Keratinocyte (primary cell): ENCODE data around the gene PRSS48. TPM values are rescaled to one million over a fixed set of nuclear protein-coding genes. Genes with fewer than 3 reads are reported as not detected.
A peak's percentile ranks its signal among the peaks of the same experiment; 100 is the strongest.

Source experiments
- DNase-seq: peaks from one replicate; pipeline ENCODE4 v3.0.0-alpha.2; 2011; ENCODE audit warnings: low read depth, missing footprints, low spot score
- FAIRE-seq: peaks from 2 replicates; lab custom pipeline; 2011; peaks lifted over from hg19 to GRCh38; lab: Jason Lieb, UNC
- H2AFZ ChIP-seq: 2 replicates; pipeline ENCODE4 v1.6.0; 2012; ENCODE audit warnings: low read length, control low read depth, inconsistent platforms; ENCODE audit not compliant: control insufficient read depth
- H3K27ac ChIP-seq: 2 replicates; pipeline ENCODE4 v1.5.1; 2011; ENCODE audit warnings: low read length; ENCODE audit not compliant: control insufficient read depth, insufficient read depth
- H3K27me3 ChIP-seq: 3 replicates; pipeline ENCODE4 v1.6.0; 2011; ENCODE audit warnings: low read length; ENCODE audit not compliant: control insufficient read depth, insufficient read depth; ENCODE audit errors: extremely low read depth
- H3K36me3 ChIP-seq, 2 experiments: 2 replicates in 1 of 2; 3 replicates in 1 of 2; pipeline ENCODE4 v1.5.1; 2011; ENCODE audit warnings: low read length in 2 of 2, mild to moderate bottlenecking in 1 of 2; ENCODE audit not compliant: control insufficient read depth in 2 of 2, insufficient read depth in 2 of 2; ENCODE audit errors: extremely low read depth in 1 of 2
- H3K4me1 ChIP-seq: 3 replicates; pipeline ENCODE4 v1.5.1; 2011; ENCODE audit warnings: low read length; ENCODE audit not compliant: control insufficient read depth, insufficient read depth; ENCODE audit errors: extremely low read depth
- H3K4me2 ChIP-seq: 3 replicates; pipeline ENCODE4 v1.6.0; 2011; ENCODE audit warnings: low read depth, low read length; ENCODE audit not compliant: control insufficient read depth, insufficient read depth; ENCODE audit errors: extremely low read depth
- H3K4me3 ChIP-seq, 3 experiments: fragments of 200-600 bp in 1 of 3; sonication (generic) in 1 of 3; 2 replicates in 2 of 3; 3 replicates in 1 of 3; pipeline ENCODE4 v1.5.1; 2011 to 2016; ENCODE audit warnings: low read length in 3 of 3, mild to moderate bottlenecking in 3 of 3, control low read depth in 2 of 3, inconsistent platforms in 1 of 3, low read depth in 1 of 3, mixed read lengths in 1 of 3, mixed run types in 1 of 3, moderate library complexity in 1 of 3; ENCODE audit not compliant: control insufficient read depth in 2 of 3, insufficient read depth in 2 of 3; ENCODE audit errors: extremely low read depth in 1 of 3
- H3K79me2 ChIP-seq: 2 replicates; pipeline ENCODE4 v1.6.0; 2012; ENCODE audit warnings: low read length; ENCODE audit not compliant: control insufficient read depth, insufficient read depth
- H3K9ac ChIP-seq: 3 replicates; pipeline ENCODE4 v1.6.0; 2011; ENCODE audit warnings: low read length; ENCODE audit not compliant: control insufficient read depth, insufficient read depth; ENCODE audit errors: extremely low read depth
- H3K9me1 ChIP-seq: 3 replicates; pipeline ENCODE4 v1.6.0; 2011; ENCODE audit warnings: low read length; ENCODE audit not compliant: control insufficient read depth, insufficient read depth; ENCODE audit errors: extremely low read depth
- H3K9me3 ChIP-seq: 2 replicates; pipeline ENCODE4 v1.5.1; 2012; ENCODE audit warnings: low read depth, low read length; ENCODE audit not compliant: control insufficient read depth
- H4K20me1 ChIP-seq: 3 replicates; pipeline ENCODE4 v1.6.0; 2011; ENCODE audit warnings: low read length; ENCODE audit not compliant: control insufficient read depth, insufficient read depth; ENCODE audit errors: extremely low read depth
- CTCF ChIP-seq, 3 experiments: IDR thresholded peaks in 1 of 3; conservative IDR thresholded peaks in 1 of 3; optimal IDR thresholded peaks in 1 of 3; 2 replicates in 2 of 3; 3 replicates in 1 of 3; pipeline versions ENCODE3 to v1.5.1; 2011; ENCODE audit warnings: low read length in 3 of 3, mild to moderate bottlenecking in 3 of 3, moderate library complexity in 2 of 3, control low read depth in 1 of 3, inconsistent platforms in 1 of 3; ENCODE audit not compliant: insufficient read depth in 2 of 3; ENCODE audit errors: extremely low read depth in 1 of 3
- EZH2 ChIP-seq: IDR thresholded peaks from one replicate; pipeline ENCODE4 v1.6.1; 2012; ENCODE audit warnings: inconsistent platforms, mild to moderate bottlenecking, low read length, moderate library complexity
- dilution Hi-C: fragments of 300-500 bp; cut with MboI; formaldehyde crosslinking; loops from one replicate; pipeline ENCODE4 v1.7.0; 2020; ENCODE audit warnings: low sequenced_read_pairs; ENCODE audit not compliant: extremely low pct_ligation_motif_present
- polyA plus RNA-seq, 5 experiments: library from polyadenylated mRNA; depleted of rRNA in 3 of 5; stranded (reverse) in 3 of 5; stranded (forward) in 1 of 5; unstranded in 1 of 5; fragments of >200 nt; gene quantifications; 1 replicate in 1 of 5; 2 replicates in 3 of 5; 3 replicates in 1 of 5; pipeline versions ENCODE4 v1.2.1 to v1.2.3, GENCODE V29; 2011 to 2012; ENCODE audit warnings: missing spikeins in 2 of 5, low read depth in 1 of 5, low replicate concordance in 1 of 5

The PRSS48 gene
- polyA plus RNA-seq, 1 donor (not counting 4 experiments of a cell fraction or from before 2014, with no cell fraction given): not detected

- DNase-seq: no peak
- no peaks in the 10 kb centered on the region for H3K36me3 ChIP-seq
- H4K20me1 ChIP-seq: no peaks in the 10 kb centered on the region
- peak overlapping the region; percentile 53 for H3K27ac ChIP-seq
- TF ChIP-seq EZH2: no peak
- no peak for TF ChIP-seq CTCF (optimal IDR thresholded peaks at IDR 0.05 in 1 of 3, IDR thresholded peaks at IDR 0.05 in 1 of 3, conservative IDR thresholded peaks at IDR 0.05 in 1 of 3; ENCODE audit: extremely low read depth in 1 of 3, insufficient read depth in 2 of 3, low read length in 3 of 3)
- H2AFZ ChIP-seq: no peak overlapping the region
- peaks cover 4% of the 10 kb centered on the region for H3K9me1 ChIP-seq
- peak overlapping the region; percentile 15 for H3K4me2 ChIP-seq
- no peak overlapping the region for H3K9ac ChIP-seq
- H3K4me1 ChIP-seq: peaks cover 29% of the 10 kb centered on the region
- no peak overlapping the region for H3K4me3 ChIP-seq
- no peaks in the 10 kb centered on the region for H3K9me3 ChIP-seq
- H3K27me3 ChIP-seq: no peaks in the 10 kb centered on the region
- no peak for FAIRE-seq
- peaks cover 5% of the 10 kb centered on the region for H3K79me2 ChIP-seq
- dilution Hi-C loops: no loop called here
Observed at GRCh38 chr4:151329217-151330007, 52.5 kb downstream of the PRSS48 start.

GRCh38 chr4:151331276-151332042, 54.5 kb downstream of the PRSS48 start:
- H3K4me1 ChIP-seq: peaks cover 29% of the 10 kb centered on the region
- DNase-seq: no peak

More at GRCh38 chr4:151331276-151332042, 54.5 kb downstream of the PRSS48 start:
- Histone ChIP-seq H3K9me1 (peaks cover 4% of the 10 kb centered on the region), H3K27me3 (no peaks in the 10 kb centered on the region), H3K36me3 (no peaks in the 10 kb centered on the region), H3K4me2 (peak overlapping the region; percentile 2), H3K9me3 (no peaks in the 10 kb centered on the region), H3K4me3 (no peak overlapping the region), H3K79me2 (no peaks in the 10 kb centered on the region), H3K27ac (peak overlapping the region; percentile 75), H3K9ac (no peak overlapping the region), H4K20me1 (no peaks in the 10 kb centered on the region), H2AFZ (no peak overlapping the region)
- dilution Hi-C loops: no loop called here
- FAIRE-seq: peak; percentile 99
- TF ChIP-seq EZH2 (no peak), CTCF (optimal IDR thresholded peaks at IDR 0.05 in 1 of 3, IDR thresholded peaks at IDR 0.05 in 1 of 3, conservative IDR thresholded peaks at IDR 0.05 in 1 of 3; ENCODE audit: extremely low read depth in 1 of 3, insufficient read depth in 2 of 3, low read length in 3 of 3) (no peak)
